ENCODE results near the gene SPECC1.

DNA sequence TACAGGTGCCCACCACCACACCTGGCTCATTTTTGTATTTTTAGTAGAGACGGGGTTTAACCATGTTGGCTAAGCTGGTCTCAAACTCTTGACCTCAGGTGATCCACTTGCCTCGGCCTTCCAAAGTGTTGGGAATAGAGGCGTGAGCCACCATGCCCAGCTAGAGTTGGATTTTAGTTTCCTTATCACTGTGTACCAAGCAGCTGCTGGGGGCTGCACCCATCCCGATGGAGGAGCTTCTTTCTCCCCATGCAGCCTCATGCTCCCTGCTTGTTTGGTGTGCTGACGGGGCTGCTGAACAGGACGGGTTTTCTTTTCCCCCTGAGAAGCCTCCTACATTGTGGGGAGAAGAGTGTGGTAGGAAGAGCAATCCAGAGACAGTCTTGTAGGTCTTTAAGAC lies 285.0 kb downstream of the SPECC1 start:
- TF ChIP-seq POLR2A (IDR thresholded peaks at IDR 0.05): no peak
- TF ChIP-seq, protein P1, sequence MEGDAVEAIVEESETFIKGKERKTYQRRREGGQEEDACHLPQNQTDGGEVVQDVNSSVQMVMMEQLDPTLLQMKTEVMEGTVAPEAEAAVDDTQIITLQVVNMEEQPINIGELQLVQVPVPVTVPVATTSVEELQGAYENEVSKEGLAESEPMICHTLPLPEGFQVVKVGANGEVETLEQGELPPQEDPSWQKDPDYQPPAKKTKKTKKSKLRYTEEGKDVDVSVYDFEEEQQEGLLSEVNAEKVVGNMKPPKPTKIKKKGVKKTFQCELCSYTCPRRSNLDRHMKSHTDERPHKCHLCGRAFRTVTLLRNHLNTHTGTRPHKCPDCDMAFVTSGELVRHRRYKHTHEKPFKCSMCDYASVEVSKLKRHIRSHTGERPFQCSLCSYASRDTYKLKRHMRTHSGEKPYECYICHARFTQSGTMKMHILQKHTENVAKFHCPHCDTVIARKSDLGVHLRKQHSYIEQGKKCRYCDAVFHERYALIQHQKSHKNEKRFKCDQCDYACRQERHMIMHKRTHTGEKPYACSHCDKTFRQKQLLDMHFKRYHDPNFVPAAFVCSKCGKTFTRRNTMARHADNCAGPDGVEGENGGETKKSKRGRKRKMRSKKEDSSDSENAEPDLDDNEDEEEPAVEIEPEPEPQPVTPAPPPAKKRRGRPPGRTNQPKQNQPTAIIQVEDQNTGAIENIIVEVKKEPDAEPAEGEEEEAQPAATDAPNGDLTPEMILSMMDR (IDR thresholded peaks at IDR 0.05): no peak
